Measurements from ENCODE around the gene RABIF. TPM values are rescaled to one million over a fixed set of nuclear protein-coding genes. Genes with fewer than 3 reads are reported as not detected.

RABIF gene
- total and polyA plus RNA-seq, 4 experiments from 2014 or later: 17.3 to 25.0 (median 21.4) TPM

GRCh38 chr1:202880062-202880461 lies 8.9 kb downstream of the RABIF start:
- Mint-ChIP-seq H3K4me3 (no peak overlapping the region), H3K4me1 (peaks cover 9 to 29% (median 16%) of the 10 kb centered on the region in 4 donors), H3K27ac (no peak overlapping the region), H3K36me3 (peaks cover 20 to 47% of the 10 kb centered on the region in 2 donors), H3K9me3 (no peaks in the 10 kb centered on the region), H3K27me3 (no peaks in the 10 kb centered on the region)
- DNase-seq: no peak
- no peak overlapping the region for H3K4me3 ChIP-seq (ENCODE audit: low read length in 2 of 2)
- intact Hi-C loops (cut with micrococcal nuclease): no loop called here
- CTCF ChIA-PET (ENCODE audit: partially characterized antibody): no interaction called here
- no peaks in the 10 kb centered on the region for H3K27me3 ChIP-seq (ENCODE audit: insufficient read depth, low read length)
- no peak overlapping the region for H3K27ac ChIP-seq (ENCODE audit: low read depth, low read length)
- H3K4me1 ChIP-seq (ENCODE audit: insufficient read depth, low read length): no peaks in the 10 kb centered on the region
- peaks cover 28% of the 10 kb centered on the region for H3K36me3 ChIP-seq (ENCODE audit: insufficient read depth, low read length)
- POLR2A ChIA-PET (ENCODE audit: partially characterized antibody): no interaction called here
- H3K9me3 ChIP-seq (ENCODE audit: control insufficient read depth in 1 of 2, low read length in 2 of 2): no peaks in the 10 kb centered on the region

- H3K9me3 Mint-ChIP-seq: no peaks in the 10 kb centered on the region
- Histone ChIP-seq H3K4me1 (ENCODE audit: insufficient read depth, low read length) (no peaks in the 10 kb centered on the region), H3K9me3 (ENCODE audit: control insufficient read depth in 1 of 2, low read length in 2 of 2) (no peaks in the 10 kb centered on the region), H3K36me3 (ENCODE audit: insufficient read depth, low read length) (peaks cover 28% of the 10 kb centered on the region), H3K27ac (ENCODE audit: low read depth, low read length) (no peak overlapping the region), H3K4me3 (ENCODE audit: low read length in 2 of 2) (no peak overlapping the region), H3K27me3 (ENCODE audit: insufficient read depth, low read length) (no peaks in the 10 kb centered on the region)
- CTCF ChIA-PET (ENCODE audit: partially characterized antibody): no interaction called here
- peaks cover 9 to 20% (median 13%) of the 10 kb centered on the region in 4 donors for H3K4me1 Mint-ChIP-seq
- H3K27me3 Mint-ChIP-seq: no peaks in the 10 kb centered on the region
- DNase-seq: no peak
- intact Hi-C loops (cut with micrococcal nuclease): no loop called here
- POLR2A ChIA-PET (ENCODE audit: partially characterized antibody): no interaction called here
- H3K4me3 Mint-ChIP-seq: no peak overlapping the region
- peaks cover 20 to 47% of the 10 kb centered on the region in 2 donors for H3K36me3 Mint-ChIP-seq
- no peak overlapping the region for H3K27ac Mint-ChIP-seq
Observed at GRCh38 chr1:202879128-202879527, 9.8 kb downstream of the RABIF start.

- Histone ChIP-seq H3K4me3 (ENCODE audit: low read length in 2 of 2) (no peak overlapping the region), H3K36me3 (ENCODE audit: insufficient read depth, low read length) (no peaks in the 10 kb centered on the region), H3K27ac (ENCODE audit: low read depth, low read length) (no peak overlapping the region), H3K4me1 (ENCODE audit: insufficient read depth, low read length) (no peaks in the 10 kb centered on the region), H3K27me3 (ENCODE audit: insufficient read depth, low read length) (no peaks in the 10 kb centered on the region), H3K9me3 (ENCODE audit: control insufficient read depth in 1 of 2, low read length in 2 of 2) (no peaks in the 10 kb centered on the region)
- Mint-ChIP-seq H3K27ac (no peak overlapping the region), H3K36me3 (peaks cover 0 to 4% of the 10 kb centered on the region in 2 donors), H3K4me1 (no peaks in the 10 kb centered on the region), H3K4me3 (no peak overlapping the region), H3K9me3 (no peaks in the 10 kb centered on the region), H3K27me3 (peaks cover 0 to 1% of the 10 kb centered on the region in 2 donors)
- POLR2A ChIA-PET (ENCODE audit: partially characterized antibody): interaction anchor here (1.6 kb wide), 1 partner anchor 16 kb away, joined by 5 read pairs; the partner anchor contains the start of gene RABIF
- CTCF ChIA-PET (ENCODE audit: partially characterized antibody): no interaction called here
- intact Hi-C loops (cut with micrococcal nuclease): no loop called here
- DNase-seq: no peak
Observed at GRCh38 chr1:202873026-202873425, 15.9 kb downstream of the RABIF start.

- H3K27me3 Mint-ChIP-seq: peaks cover 3% of the 10 kb centered on the region in 2 donors
- ChIA-PET CTCF (ENCODE audit: partially characterized antibody) (no interaction called here), POLR2A (ENCODE audit: partially characterized antibody) (no interaction called here)
- Histone ChIP-seq H3K4me3 (ENCODE audit: low read length in 2 of 2) (no peak overlapping the region), H3K27me3 (ENCODE audit: insufficient read depth, low read length) (no peaks in the 10 kb centered on the region), H3K36me3 (ENCODE audit: insufficient read depth, low read length) (no peaks in the 10 kb centered on the region), H3K4me1 (ENCODE audit: insufficient read depth, low read length) (no peaks in the 10 kb centered on the region), H3K27ac (ENCODE audit: low read depth, low read length) (no peak overlapping the region), H3K9me3 (ENCODE audit: control insufficient read depth in 1 of 2, low read length in 2 of 2) (no peaks in the 10 kb centered on the region)
- H3K4me1 Mint-ChIP-seq: no peaks in the 10 kb centered on the region
- H3K4me3 Mint-ChIP-seq: no peak overlapping the region
- intact Hi-C loops (cut with micrococcal nuclease): no loop called here
- no peak overlapping the region for H3K27ac Mint-ChIP-seq
- no peaks in the 10 kb centered on the region for H3K36me3 Mint-ChIP-seq
- H3K9me3 Mint-ChIP-seq: no peaks in the 10 kb centered on the region
- DNase-seq: no peak
Observed at GRCh38 chr1:202871367-202871766, 17.6 kb downstream of the RABIF start.

GRCh38 chr1:202862679-202863560 lies 26.0 kb downstream of the RABIF start:
- Mint-ChIP-seq H3K4me1 (peaks cover 6 to 23% (median 10%) of the 10 kb centered on the region in 4 donors), H3K36me3 (no peaks in the 10 kb centered on the region), H3K27me3 (peaks cover 44 to 48% of the 10 kb centered on the region in 2 donors), H3K27ac (no peak overlapping the region), H3K4me3 (peak overlapping the region in 7 of 8 donors; percentile 6 to 87 (median 80)), H3K9me3 (no peaks in the 10 kb centered on the region)
- intact Hi-C loops (cut with micrococcal nuclease): no loop called here
- ChIA-PET POLR2A (ENCODE audit: partially characterized antibody) (no interaction called here), CTCF (ENCODE audit: partially characterized antibody) (interaction anchor here (0.9 kb wide), 1 partner anchor 12 kb away, joined by 4 read pairs; no protein-coding TSS in a partner anchor)
- DNase-seq: no peak
- H3K36me3 ChIP-seq (ENCODE audit: insufficient read depth, low read length): no peaks in the 10 kb centered on the region
- peaks cover 15% of the 10 kb centered on the region for H3K4me1 ChIP-seq (ENCODE audit: insufficient read depth, low read length)
- H3K27me3 ChIP-seq (ENCODE audit: insufficient read depth, low read length): peaks cover 21% of the 10 kb centered on the region
- H3K4me3 ChIP-seq (ENCODE audit: low read length in 2 of 2): no peak overlapping the region
- H3K27ac ChIP-seq (ENCODE audit: low read depth, low read length): no peak overlapping the region
- H3K9me3 ChIP-seq (ENCODE audit: control insufficient read depth in 1 of 2, low read length in 2 of 2): no peaks in the 10 kb centered on the region

- Mint-ChIP-seq H3K27me3 (peaks cover 42 to 45% of the 10 kb centered on the region in 2 donors), H3K27ac (peak overlapping the region in 2 of 7 donors; percentile 25 to 45), H3K36me3 (no peaks in the 10 kb centered on the region), H3K4me1 (peaks cover 6 to 23% (median 10%) of the 10 kb centered on the region in 4 donors), H3K9me3 (no peaks in the 10 kb centered on the region), H3K4me3 (peak overlapping the region; percentile 73 to 87 (median 82))
- peak in 3 of 5 donors; percentile 6 to 14 (median 8) for DNase-seq
- Histone ChIP-seq H3K4me1 (ENCODE audit: insufficient read depth, low read length) (peaks cover 15% of the 10 kb centered on the region), H3K36me3 (ENCODE audit: insufficient read depth, low read length) (no peaks in the 10 kb centered on the region), H3K9me3 (ENCODE audit: control insufficient read depth in 1 of 2, low read length in 2 of 2) (no peaks in the 10 kb centered on the region), H3K27ac (ENCODE audit: low read depth, low read length) (no peak overlapping the region), H3K27me3 (ENCODE audit: insufficient read depth, low read length) (peaks cover 21% of the 10 kb centered on the region), H3K4me3 (ENCODE audit: low read length in 2 of 2) (peak overlapping the region; percentile 42 to 75)
- intact Hi-C loops (cut with micrococcal nuclease): no loop called here
- POLR2A ChIA-PET (ENCODE audit: partially characterized antibody): no interaction called here
- CTCF ChIA-PET (ENCODE audit: partially characterized antibody): no interaction called here
Observed at GRCh38 chr1:202861420-202862132, 27.4 kb downstream of the RABIF start.

- H3K9me3 ChIP-seq (ENCODE audit: control insufficient read depth in 1 of 2, low read length in 2 of 2): no peaks in the 10 kb centered on the region
- Mint-ChIP-seq H3K4me1 (peaks cover 6 to 23% (median 10%) of the 10 kb centered on the region in 4 donors), H3K4me3 (peak overlapping the region; percentile 73 to 87 (median 82)), H3K27me3 (peaks cover 40 to 45% of the 10 kb centered on the region in 2 donors), H3K27ac (peak overlapping the region in 1 of 7 donors; percentile 42), H3K36me3 (no peaks in the 10 kb centered on the region), H3K9me3 (no peaks in the 10 kb centered on the region)
- peaks cover 21% of the 10 kb centered on the region for H3K27me3 ChIP-seq (ENCODE audit: insufficient read depth, low read length)
- ChIA-PET CTCF (ENCODE audit: partially characterized antibody) (no interaction called here), POLR2A (ENCODE audit: partially characterized antibody) (no interaction called here)
- peak overlapping the region; percentile 42 to 75 for H3K4me3 ChIP-seq (ENCODE audit: low read length in 2 of 2)
- peak in 3 of 5 donors; percentile 6 to 14 (median 13) for DNase-seq
- H3K36me3 ChIP-seq (ENCODE audit: insufficient read depth, low read length): no peaks in the 10 kb centered on the region
- no peak overlapping the region for H3K27ac ChIP-seq (ENCODE audit: low read depth, low read length)
- intact Hi-C loops (cut with micrococcal nuclease): no loop called here
- H3K4me1 ChIP-seq (ENCODE audit: insufficient read depth, low read length): peaks cover 15% of the 10 kb centered on the region
Observed at GRCh38 chr1:202860744-202861419, 28.1 kb downstream of the RABIF start.

Data from CD4-positive, alpha-beta memory T cell (primary cell).